ENCODE measurements around the gene EFNA4.

Gene EFNA4

GRCh38 chr1:155052439-155053395 lies 10.8 kb upstream of the EFNA4 start:
- DNase-seq: no peak

- DNase-seq: no peak
These were observed 9.9 kb upstream of the EFNA4 start for GRCh38 chr1:155053531-155054105.

- DNase-seq: no peak
These were observed 6.4 kb upstream of the EFNA4 start for GRCh38 chr1:155057104-155057503.

GRCh38 chr1:155057788-155058211 lies 5.7 kb upstream of the EFNA4 start:
- DNase-seq: no peak

GRCh38 chr1:155060736-155061135 lies 2.8 kb upstream of the EFNA4 start:
- no peak for DNase-seq

- peak; percentile 69 for DNase-seq
These were observed 2.0 kb upstream of the EFNA4 start for GRCh38 chr1:155061381-155062150.

GRCh38 chr1:155062151-155062686 lies 1.3 kb upstream of the EFNA4 start:
- DNase-seq: no peak

- DNase-seq: no peak
These were observed 683 bp upstream of the EFNA4 start for GRCh38 chr1:155062702-155063411.

GRCh38 chr1:155064111-155064831 lies 731 bp downstream of the EFNA4 start:
- no peak for DNase-seq

GRCh38 chr1:155064832-155065429 lies 1.4 kb downstream of the EFNA4 start:
- no peak for DNase-seq

GRCh38 chr1:155066777-155067176 lies 3.2 kb downstream of the EFNA4 start:
- DNase-seq: no peak

- no peak for DNase-seq
These were observed 5.1 kb downstream of the EFNA4 start for GRCh38 chr1:155068599-155068998.

- no peak for DNase-seq
These were observed 6.1 kb downstream of the EFNA4 start for GRCh38 chr1:155069551-155070157.

GRCh38 chr1:155070158-155070621 lies 6.7 kb downstream of the EFNA4 start:
- no peak for DNase-seq

GRCh38 chr1:155070721-155071569 lies 7.4 kb downstream of the EFNA4 start:
- peak; percentile 77 for DNase-seq

GRCh38 chr1:155071701-155072100 lies 8.2 kb downstream of the EFNA4 start:
- DNase-seq: no peak

GRCh38 chr1:155072531-155073289 lies 9.2 kb downstream of the EFNA4 start:
- DNase-seq: no peak

GRCh38 chr1:155073377-155074242 lies 10.1 kb downstream of the EFNA4 start:
- no peak for DNase-seq
